Neural cell (in vitro differentiated cells): ENCODE data around the gene CLCN5.

ENCODE experiments used
- CTCF ChIP-seq: fragments of 450-650 bp; IDR thresholded peaks from 2 replicates; pipeline ENCODE4 v1.5.1; 2014; ENCODE audit warnings: antibody characterized with exemption, mild to moderate bottlenecking, moderate library complexity; ENCODE audit not compliant: poor library complexity, severe bottlenecking
- POLR2AphosphoS5 ChIP-seq: IDR thresholded peaks from 2 replicates; pipeline ENCODE4 v1.6.1; 2012
- RAD21 ChIP-seq: fragments of 450-650 bp; conservative IDR thresholded peaks from 2 replicates; pipeline ENCODE4 v1.6.1; 2014; ENCODE audit warnings: antibody characterized with exemption, mild to moderate bottlenecking, moderate library complexity

- no peak for TF ChIP-seq CTCF
- TF ChIP-seq RAD21, result no peak
- TF ChIP-seq POLR2AphosphoS5, result no peak
These were observed 37.2 kb downstream of the CLCN5 start for GRCh38 chrX:49959602-49960001.
